Endothelial cell of umbilical vein (primary cell): ENCODE results near the gene TP73. TPM values are rescaled to one million over a fixed set of nuclear protein-coding genes. Genes with fewer than 3 reads are reported as not detected.

Experiments used
- BruUV-seq: library from RNA; stranded (reverse); fragments of 400-500 nt; replicated peaks from 2 replicates; lab custom pipeline; 2021; lab: Mats Ljungman, UMichigan
- CTCF ChIA-PET: fragments of 300-600, 350-600 bp; sonication (Branson Sonifier 250); formaldehyde crosslinking; loops from one replicate; lab custom pipeline; 2021; ENCODE audit warnings: antibody characterized with exemption, inconsistent platforms; lab: Charles Lee
- POLR2A ChIA-PET: fragments of 300-600, 350-600 bp; sonication (Branson Sonifier 250); formaldehyde crosslinking; loops from one replicate; lab custom pipeline; 2021; ENCODE audit warnings: antibody characterized with exemption, inconsistent platforms; lab: Charles Lee
- DNase-seq: peaks from one replicate; pipeline ENCODE4 v3.0.0-alpha.2; 2011; ENCODE audit warnings: low read depth, low spot score
- FAIRE-seq: peaks from 2 replicates; lab custom pipeline; 2011; peaks lifted over from hg19 to GRCh38; lab: Jason Lieb, UNC
- H2AFZ ChIP-seq: 2 replicates; pipeline ENCODE4 v1.6.0; 2012; ENCODE audit warnings: low read depth, low read length, control low read depth, inconsistent platforms
- H3K27ac ChIP-seq: 2 replicates; pipeline ENCODE4 v1.5.1; 2011; ENCODE audit warnings: low read depth, mild to moderate bottlenecking, control low read depth, low read length, moderate library complexity; ENCODE audit not compliant: insufficient read depth
- H3K27me3 ChIP-seq, 2 experiments: 2 replicates each; pipeline versions ENCODE4 v1.6.0 to v1.6.1; 2011; ENCODE audit warnings: low read length in 2 of 2, mixed read lengths in 1 of 2; ENCODE audit not compliant: control insufficient read depth in 2 of 2, insufficient read depth in 2 of 2
- H3K36me3 ChIP-seq, 2 experiments: 2 replicates in 1 of 2; 3 replicates in 1 of 2; pipeline ENCODE4 v1.5.1; 2011; ENCODE audit warnings: low read length in 2 of 2, mild to moderate bottlenecking in 1 of 2, moderate library complexity in 1 of 2; ENCODE audit not compliant: control insufficient read depth in 2 of 2, insufficient read depth in 2 of 2; ENCODE audit errors: extremely low read depth in 1 of 2
- H3K4me1 ChIP-seq: 3 replicates; pipeline ENCODE4 v1.5.1; 2011; ENCODE audit warnings: mild to moderate bottlenecking, low read length; ENCODE audit not compliant: control insufficient read depth, insufficient read depth; ENCODE audit errors: extremely low read depth
- H3K4me2 ChIP-seq: 2 replicates; pipeline ENCODE4 v1.6.1; 2011; ENCODE audit warnings: low read length, control low read depth, mixed read lengths; ENCODE audit not compliant: insufficient read depth
- H3K4me3 ChIP-seq, 3 experiments: fragments of 200-600 bp in 1 of 3; sonication (generic), shearing (Covaris generic) in 1 of 3; replicated peaks in 1 of 3; 2 replicates each; pipeline ENCODE4 v1.5.1; 2011 to 2016; ENCODE audit warnings: control low read depth in 3 of 3, low read length in 3 of 3, mild to moderate bottlenecking in 2 of 3, inconsistent platforms in 1 of 3, low read depth in 1 of 3, moderate library complexity in 1 of 3; ENCODE audit not compliant: insufficient read depth in 1 of 3
- H3K79me2 ChIP-seq: 2 replicates; pipeline ENCODE4 v1.6.0; 2012; ENCODE audit warnings: low read length, inconsistent platforms; ENCODE audit not compliant: control insufficient read depth, insufficient read depth
- H3K9ac ChIP-seq: replicated peaks from 2 replicates; pipeline ENCODE3; 2011; ENCODE audit warnings: low read length, control low read depth; ENCODE audit not compliant: insufficient read depth; ENCODE audit errors: extremely low read depth
- H3K9me1 ChIP-seq: replicated peaks from 3 replicates; pipeline ENCODE4 v1.6.0; 2011; ENCODE audit warnings: mild to moderate bottlenecking, low read length; ENCODE audit not compliant: control insufficient read depth, insufficient read depth; ENCODE audit errors: extremely low read depth
- H3K9me3 ChIP-seq: replicated peaks from 2 replicates; pipeline ENCODE4 v1.5.1; 2012; ENCODE audit warnings: low read length, inconsistent platforms; ENCODE audit not compliant: control insufficient read depth, insufficient read depth
- H4K20me1 ChIP-seq: replicated peaks from 2 replicates; pipeline ENCODE3; 2011; ENCODE audit warnings: mild to moderate bottlenecking, low read length; ENCODE audit not compliant: control insufficient read depth, insufficient read depth; ENCODE audit errors: extremely low read depth
- CTCF ChIP-seq, 2 donors: IDR thresholded peaks; 1 replicate in 1 of 2; 2 replicates in 1 of 2; pipeline ENCODE4 v1.5.1; 2011; ENCODE audit warnings: low read length in 2 of 2, mild to moderate bottlenecking in 2 of 2, moderate library complexity in 2 of 2, control low read depth in 1 of 2, inconsistent platforms in 1 of 2, low read depth in 1 of 2; ENCODE audit not compliant: insufficient read depth in 1 of 2; ENCODE audit errors: extremely low read depth in 1 of 2
- EZH2 ChIP-seq: IDR thresholded peaks from 2 replicates; pipeline ENCODE4 v1.6.1; 2012; ENCODE audit warnings: borderline replicate concordance, low read depth, mild to moderate bottlenecking, moderate library complexity, low read length, inconsistent platforms; ENCODE audit not compliant: severe bottlenecking
- FOS ChIP-seq: IDR thresholded peaks from 2 replicates; pipeline ENCODE4 v1.6.1; 2011; ENCODE audit warnings: mild to moderate bottlenecking, low read length, moderate library complexity, borderline replicate concordance; ENCODE audit not compliant: insufficient read depth
- GATA2 ChIP-seq: IDR thresholded peaks from 2 replicates; pipeline ENCODE4 v1.7.0; 2011; ENCODE audit warnings: low read depth, mild to moderate bottlenecking, moderate library complexity, mixed read lengths, low read length; ENCODE audit not compliant: insufficient read length, insufficient read depth
- JUN ChIP-seq: IDR thresholded peaks from 2 replicates; pipeline ENCODE4 v1.6.1; 2011; ENCODE audit warnings: borderline replicate concordance, low read depth; ENCODE audit not compliant: insufficient read length, insufficient read depth
- MYC ChIP-seq: IDR thresholded peaks from one replicate; pipeline ENCODE4 v1.6.1; 2011; ENCODE audit warnings: mild to moderate bottlenecking, low read depth, low read length
- POLR2A ChIP-seq: IDR thresholded peaks from 2 replicates; pipeline ENCODE4 v1.6.1; 2012; ENCODE audit warnings: low read depth, mild to moderate bottlenecking, control low read depth, low read length
- POLR2AphosphoS5 ChIP-seq: IDR thresholded peaks from 2 replicates; pipeline ENCODE4 v1.6.1; 2012; ENCODE audit warnings: low read depth, mild to moderate bottlenecking, control low read depth, low read length, moderate library complexity; ENCODE audit not compliant: insufficient read depth
- dilution Hi-C: fragments of 300-500 bp; cut with MboI; formaldehyde crosslinking; loops from one replicate; pipeline ENCODE4 v1.15.0; 2019; ENCODE audit warnings: low sequenced_read_pairs; ENCODE audit not compliant: extremely low pct_ligation_motif_present
- intact Hi-C: fragments of 100-400 bp; cut with micrococcal nuclease; formaldehyde crosslinking; loops from one replicate; pipeline ENCODE4 v1.10.0; 2022
- polyA plus RNA-seq, 4 experiments: library from polyadenylated mRNA; depleted of rRNA in 3 of 4; stranded (reverse) in 3 of 4; unstranded in 1 of 4; fragments of >200 nt; gene quantifications; 2 replicates each; pipeline versions ENCODE4 v1.2.1 to v1.2.3, GENCODE V29; 2011 to 2012; ENCODE audit warnings: missing spikeins in 1 of 4
- total RNA-seq: library from RNA; stranded (reverse); gene quantifications from 2 replicates; pipeline ENCODE4 v1.2.3, GENCODE V29; 2021
- TF ChIP-seq, protein P1 (sequence below): IDR thresholded peaks from 2 replicates; pipeline ENCODE4 v1.6.1; 2011; ENCODE audit not compliant: insufficient read depth, insufficient read length

TP73 gene
- total and polyA plus RNA-seq, 2 donors (not counting 3 experiments of a cell fraction or from before 2014, with no cell fraction given) = 0.03 to 0.15 TPM

DNA sequence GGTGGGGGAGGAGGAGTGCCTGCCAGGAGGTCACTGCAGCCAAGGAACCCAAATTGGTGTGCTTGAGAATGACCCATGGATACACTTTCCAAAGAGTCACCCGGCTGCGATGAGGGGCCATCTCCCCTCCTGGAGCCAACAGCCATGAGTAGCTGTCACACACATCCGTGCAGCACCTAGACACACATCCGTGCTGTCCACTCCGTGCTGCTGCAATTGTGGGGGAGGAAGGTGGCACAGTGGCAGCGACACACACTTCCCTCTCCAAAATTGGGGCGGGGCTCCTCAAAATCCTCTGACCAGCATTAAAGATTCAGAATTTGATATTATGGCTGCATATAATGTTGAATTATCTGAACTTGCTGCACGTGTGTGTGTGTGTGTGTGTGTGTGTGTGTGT is 15.8 kb downstream of the TP73 start:
- no peaks in the 10 kb centered on the region for H3K9me1 ChIP-seq
- H3K9ac ChIP-seq = no peak overlapping the region
- H3K4me2 ChIP-seq = no peak overlapping the region
- FAIRE-seq = no peak
- no peaks in the 10 kb centered on the region for H4K20me1 ChIP-seq
- TF ChIP-seq, protein P1, sequence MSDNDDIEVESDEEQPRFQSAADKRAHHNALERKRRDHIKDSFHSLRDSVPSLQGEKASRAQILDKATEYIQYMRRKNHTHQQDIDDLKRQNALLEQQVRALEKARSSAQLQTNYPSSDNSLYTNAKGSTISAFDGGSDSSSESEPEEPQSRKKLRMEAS = no peak
- no peak for TF ChIP-seq POLR2AphosphoS5
- no peak for TF ChIP-seq MYC
- no peak for TF ChIP-seq CTCF (IDR thresholded peaks at IDR 0.05; ENCODE audit: extremely low read depth in 1 of 2, insufficient read depth in 1 of 2, low read depth in 1 of 2, low read length in 2 of 2)
- TF ChIP-seq EZH2 = no peak
- no peak for TF ChIP-seq FOS
- no peak for TF ChIP-seq GATA2
- TF ChIP-seq JUN = no peak
- no peak for TF ChIP-seq POLR2A
- peaks cover 6% of the 10 kb centered on the region for H3K4me1 ChIP-seq
- H3K9me3 ChIP-seq = no peaks in the 10 kb centered on the region
- dilution Hi-C loops (no loop called here), intact Hi-C loops (no loop called here)
- H3K79me2 ChIP-seq = no peaks in the 10 kb centered on the region
- H3K27ac ChIP-seq = no peak overlapping the region
- H3K36me3 ChIP-seq = no peaks in the 10 kb centered on the region
- H3K27me3 ChIP-seq = no peaks in the 10 kb centered on the region
- no peak overlapping the region for H3K4me3 ChIP-seq
- no peak overlapping the region for H2AFZ ChIP-seq
- no peak for DNase-seq
- BruUV-seq = no TSS peak
- CTCF ChIA-PET = interaction anchor here (0.8 to 1.7 kb wide), 2 partner anchors 13 to 17 kb away, joined by 3 to 5 read pairs; no protein-coding TSS in a partner anchor
- POLR2A ChIA-PET = no interaction called here
